Measurements from ENCODE around the gene MTFP1. TPM values are rescaled to one million over a fixed set of nuclear protein-coding genes. Genes with fewer than 3 reads are reported as not detected.

Gene MTFP1
- total and polyA plus RNA-seq, 9 of the 15 experiments (the other 6 are each of a cell fraction or from before 2014, with no cell fraction given): 10.7 to 52.0 (median 30.1) TPM

GRCh38 chr22:30421695-30422480 lies 3.7 kb upstream of the MTFP1 start (continued):
- TF ChIP-seq AFF1 (IDR thresholded peaks at IDR 0.05; ENCODE audit: low read depth in 1 of 2, partially characterized antibody in 2 of 2): no peak
- no peak for TF ChIP-seq HSF4 (CRISPR knock-in tag; IDR thresholded peaks at IDR 0.05; ENCODE audit: borderline replicate concordance)
- TF ChIP-seq CBX2 (IDR thresholded peaks at IDR 0.05; ENCODE audit: insufficient read depth, low read length, poor library complexity, severe bottlenecking): no peak
- TF ChIP-seq DEAF1 (CRISPR knock-in tag; IDR thresholded peaks at IDR 0.05): no peak
- no peak for TF ChIP-seq DMBX1 (CRISPR knock-in tag; IDR thresholded peaks at IDR 0.05; ENCODE audit: borderline replicate concordance)
- TF ChIP-seq CREM (IDR thresholded peaks at IDR 0.05; ENCODE audit: low read depth): peak; percentile 70; the same call in 1 of the 2 replicates
- TF ChIP-seq ZNF140 (CRISPR knock-in tag; IDR thresholded peaks at IDR 0.05): no peak
- no peak for TF ChIP-seq ZBTB17 (CRISPR knock-in tag; IDR thresholded peaks at IDR 0.05)
- peak; percentile 23; the same call in 1 of the 2 replicates for TF ChIP-seq ATF3 (IDR thresholded peaks at IDR 0.05)
- no peak for TF ChIP-seq ATF3 (CRISPR knock-in tag; conservative IDR thresholded peaks at IDR 0.05)
- TF ChIP-seq TAL1 (IDR thresholded peaks at IDR 0.05): peak; percentile 84
- TF ChIP-seq KAT8 (IDR thresholded peaks at IDR 0.05; ENCODE audit: low read depth): no peak
- no peak for TF ChIP-seq THRAP3 (IDR thresholded peaks at IDR 0.05; ENCODE audit: borderline replicate concordance)
- no peak for TF ChIP-seq ZNF707 (CRISPR knock-in tag; conservative IDR thresholded peaks at IDR 0.05)
- no peak for TF ChIP-seq L3MBTL2 (IDR thresholded peaks at IDR 0.05)
- peak; percentile 22; the same call in 1 of the 2 replicates for TF ChIP-seq NFRKB (IDR thresholded peaks at IDR 0.05; ENCODE audit: low read depth)
- no peak for TF ChIP-seq CLOCK (CRISPR knock-in tag; IDR thresholded peaks at IDR 0.05; ENCODE audit: borderline replicate concordance)
- no peak for TF ChIP-seq RFX1 (IDR thresholded peaks at IDR 0.05)
- no peak for TF ChIP-seq CREB1 (IDR thresholded peaks at IDR 0.05)
- no peak for TF ChIP-seq CREB1 (CRISPR knock-in tag; IDR thresholded peaks at IDR 0.05)
